ENCODE data around the gene GABPB2. TPM values are rescaled to one million over a fixed set of nuclear protein-coding genes. Genes with fewer than 3 reads are reported as not detected.

GABPB2 gene
- total RNA-seq, 1 donor from 2014 or later: 3.6 TPM

DNA sequence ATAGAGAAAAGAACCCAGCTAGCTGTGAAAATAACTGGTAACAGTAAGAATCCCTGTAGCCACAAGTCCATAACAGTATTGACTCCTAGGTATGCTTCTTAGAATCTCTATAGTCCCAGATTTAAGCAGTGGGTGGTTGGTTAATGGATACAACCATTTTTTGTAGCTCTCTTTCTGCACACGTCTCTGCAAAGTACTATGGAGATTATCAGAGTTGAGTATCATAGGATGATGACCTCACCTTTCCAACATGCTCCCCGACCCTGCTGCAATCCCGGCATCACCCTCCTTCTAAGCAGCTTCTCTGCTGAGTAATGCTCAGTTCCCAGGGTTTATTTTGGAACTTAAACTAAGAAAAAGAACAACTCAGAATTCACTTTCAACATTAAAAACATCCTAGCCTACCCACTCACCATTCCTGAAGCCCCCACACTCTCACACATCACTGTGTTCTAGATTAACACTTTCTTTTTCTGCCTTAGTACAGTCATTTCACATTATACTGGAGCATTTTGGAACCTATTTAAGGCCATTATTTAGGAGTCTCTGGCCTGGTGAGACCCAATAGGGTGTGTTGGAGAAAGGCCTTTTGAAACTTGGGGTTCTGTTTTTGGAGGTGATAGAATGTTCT lies 7.7 kb upstream of the GABPB2 start:
- Histone ChIP-seq H3K4me2 (ENCODE audit: low read length) (peak overlapping the region; percentile 99), H3K27me3 (ENCODE audit: insufficient read depth, low read length) (no peaks in the 10 kb centered on the region), H3K36me3 (ENCODE audit: insufficient read depth, low read length) (peaks cover 13% of the 10 kb centered on the region), H3K27ac (ENCODE audit: low read depth, low read length) (peak overlapping the region; percentile 94), H3K9ac (ENCODE audit: low read length) (peak overlapping the region; percentile 98), H2AFZ (ENCODE audit: low read depth, low read length) (no peak overlapping the region), H3K4me1 (ENCODE audit: insufficient read depth, low read length) (peaks cover 16% of the 10 kb centered on the region), H4K20me1 (ENCODE audit: insufficient read depth, low read length) (peaks cover 50% of the 10 kb centered on the region), H3K9me3 (ENCODE audit: insufficient read depth, low read depth, low read length) (no peaks in the 10 kb centered on the region), H3K79me2 (ENCODE audit: insufficient read depth, low read length) (peaks cover 98% of the 10 kb centered on the region), H3K4me3 (ENCODE audit: insufficient read depth, low read depth, low read length) (peak overlapping the region; percentile 38)
- Mint-ChIP-seq H3K27me3 (ENCODE audit: low read depth, unreplicated experiment) (no peaks in the 10 kb centered on the region), H3K4me3 (ENCODE audit: unreplicated experiment) (peak overlapping the region; percentile 95), H3K4me1 (ENCODE audit: low read depth, unreplicated experiment) (peaks cover 19% of the 10 kb centered on the region), H3K9me3 (ENCODE audit: unreplicated experiment) (no peaks in the 10 kb centered on the region), H3K27ac (ENCODE audit: unreplicated experiment) (peak overlapping the region; percentile 96), H3K36me3 (ENCODE audit: low read depth, unreplicated experiment) (peaks cover 9% of the 10 kb centered on the region)
- TF ChIP-seq CTCF (IDR thresholded peaks at IDR 0.05; ENCODE audit: insufficient read depth, low read depth, low read length): no peak
- no peak for TF ChIP-seq EZH2 (IDR thresholded peaks at IDR 0.05; ENCODE audit: insufficient read depth, low read length)
- FAIRE-seq (no peak), DNase-seq (ENCODE audit: low read depth) (peak; percentile 91)

GRCh38 chr1:151065089-151065645 lies 5.4 kb upstream of the GABPB2 start:
- Histone ChIP-seq H3K27ac (ENCODE audit: low read depth, low read length) (no peak overlapping the region), H3K4me3 (ENCODE audit: insufficient read depth, low read depth, low read length) (no peak overlapping the region), H3K36me3 (ENCODE audit: insufficient read depth, low read length) (peaks cover 21% of the 10 kb centered on the region), H3K79me2 (ENCODE audit: insufficient read depth, low read length) (peaks cover 94% of the 10 kb centered on the region), H4K20me1 (ENCODE audit: insufficient read depth, low read length) (peaks cover 36% of the 10 kb centered on the region), H2AFZ (ENCODE audit: low read depth, low read length) (no peak overlapping the region), H3K9ac (ENCODE audit: low read length) (no peak overlapping the region), H3K9me3 (ENCODE audit: insufficient read depth, low read depth, low read length) (no peaks in the 10 kb centered on the region), H3K4me1 (ENCODE audit: insufficient read depth, low read length) (peaks cover 13% of the 10 kb centered on the region), H3K4me2 (ENCODE audit: low read length) (peak overlapping the region; percentile 11), H3K27me3 (ENCODE audit: insufficient read depth, low read length) (no peaks in the 10 kb centered on the region)
- H3K27ac Mint-ChIP-seq (ENCODE audit: unreplicated experiment): no peak overlapping the region
- peak overlapping the region; percentile 4 for H3K4me3 Mint-ChIP-seq (ENCODE audit: unreplicated experiment)
- peaks cover 19% of the 10 kb centered on the region for H3K4me1 Mint-ChIP-seq (ENCODE audit: low read depth, unreplicated experiment)
- DNase-seq (ENCODE audit: low read depth) (no peak), FAIRE-seq (no peak)
- no peak for TF ChIP-seq EZH2 (IDR thresholded peaks at IDR 0.05; ENCODE audit: insufficient read depth, low read length)
- TF ChIP-seq CTCF (IDR thresholded peaks at IDR 0.05; ENCODE audit: insufficient read depth, low read depth, low read length): no peak
- H3K9me3 Mint-ChIP-seq (ENCODE audit: unreplicated experiment): no peaks in the 10 kb centered on the region
- H3K36me3 Mint-ChIP-seq (ENCODE audit: low read depth, unreplicated experiment): peaks cover 13% of the 10 kb centered on the region
- no peaks in the 10 kb centered on the region for H3K27me3 Mint-ChIP-seq (ENCODE audit: low read depth, unreplicated experiment)

GRCh38 chr1:151067185-151067584 lies 3.4 kb upstream of the GABPB2 start:
- Histone ChIP-seq H3K27ac (ENCODE audit: low read depth, low read length) (no peak overlapping the region), H3K9ac (ENCODE audit: low read length) (no peak overlapping the region), H4K20me1 (ENCODE audit: insufficient read depth, low read length) (peaks cover 36% of the 10 kb centered on the region), H3K79me2 (ENCODE audit: insufficient read depth, low read length) (peaks cover 74% of the 10 kb centered on the region), H3K27me3 (ENCODE audit: insufficient read depth, low read length) (no peaks in the 10 kb centered on the region), H3K4me3 (ENCODE audit: insufficient read depth, low read depth, low read length) (no peak overlapping the region), H3K4me1 (ENCODE audit: insufficient read depth, low read length) (peaks cover 13% of the 10 kb centered on the region), H2AFZ (ENCODE audit: low read depth, low read length) (no peak overlapping the region), H3K9me3 (ENCODE audit: insufficient read depth, low read depth, low read length) (no peaks in the 10 kb centered on the region), H3K4me2 (ENCODE audit: low read length) (no peak overlapping the region), H3K36me3 (ENCODE audit: insufficient read depth, low read length) (peaks cover 21% of the 10 kb centered on the region)
- Mint-ChIP-seq H3K27ac (ENCODE audit: unreplicated experiment) (no peak overlapping the region), H3K4me3 (ENCODE audit: unreplicated experiment) (peak overlapping the region; percentile 31), H3K9me3 (ENCODE audit: unreplicated experiment) (no peaks in the 10 kb centered on the region), H3K27me3 (ENCODE audit: low read depth, unreplicated experiment) (no peaks in the 10 kb centered on the region), H3K4me1 (ENCODE audit: low read depth, unreplicated experiment) (peaks cover 24% of the 10 kb centered on the region), H3K36me3 (ENCODE audit: low read depth, unreplicated experiment) (peaks cover 17% of the 10 kb centered on the region)
- DNase-seq (ENCODE audit: low read depth) (no peak), FAIRE-seq (no peak)
- TF ChIP-seq EZH2 (IDR thresholded peaks at IDR 0.05; ENCODE audit: insufficient read depth, low read length) (no peak), CTCF (IDR thresholded peaks at IDR 0.05; ENCODE audit: insufficient read depth, low read depth, low read length) (no peak)

Data from astrocyte (in vitro differentiated cells and primary cell).